Uterus (tissue), 2 donors: ENCODE measurements around the gene SPOCK1.

Experiments used
- CTCF ChIP-seq, 4 experiments: fragments of 200-600 bp in 2 of 4; fragments of 450-650 bp in 2 of 4; sonication (generic) in 2 of 4; IDR thresholded peaks; one replicate each; pipeline ENCODE4 v1.5.1; 2016 to 2019; ENCODE audit warnings: antibody characterized with exemption in 4 of 4, mild to moderate bottlenecking in 2 of 4, moderate library complexity in 1 of 4
- POLR2A ChIP-seq, 2 donors: fragments of 450-650 bp; IDR thresholded peaks; one replicate each; pipeline ENCODE4 v1.6.1; 2016; ENCODE audit warnings: antibody characterized with exemption in 2 of 2, mild to moderate bottlenecking in 1 of 2, moderate library complexity in 1 of 2

GRCh38 chr5:137226081-137226480, 273.0 kb downstream of the SPOCK1 start:
- TF ChIP-seq POLR2A (IDR thresholded peaks at IDR 0.05) (no peak), CTCF (IDR thresholded peaks at IDR 0.05) (no peak)
